ENCODE data around the gene CHD2. TPM values are rescaled to one million over a fixed set of nuclear protein-coding genes. Genes with fewer than 3 reads are reported as not detected.

Gene CHD2
- total RNA-seq, 1 donor from 2014 or later: 61.2 TPM

GRCh38 chr15:93066224-93066681 is 166.1 kb downstream of the CHD2 start:
- no peaks in the 10 kb centered on the region for H3K27me3 ChIP-seq
- no peaks in the 10 kb centered on the region for H3K9me3 ChIP-seq
- peak overlapping the region in 1 of 2 donors; percentile 10 for H3K4me3 ChIP-seq
- peaks cover 4 to 8% of the 10 kb centered on the region in 2 donors for H3K36me3 ChIP-seq
- no peak for DNase-seq (ENCODE audit: low spot score in 2 of 2)
- peaks cover 18 to 47% of the 10 kb centered on the region in 2 donors for H3K4me1 ChIP-seq
- peak overlapping the region; percentile 73 to 86 for H3K27ac ChIP-seq
- no peak for TF ChIP-seq CTCF (IDR thresholded peaks at IDR 0.05)
- intact Hi-C loops (cut with DNase I): no loop called here

- peak overlapping the region in 1 of 2 donors; percentile 38 for H3K4me3 ChIP-seq
- intact Hi-C loops (cut with DNase I): no loop called here
- no peak for DNase-seq (ENCODE audit: low spot score in 2 of 2)
- H3K27me3 ChIP-seq: no peaks in the 10 kb centered on the region
- H3K36me3 ChIP-seq: peaks cover 4 to 8% of the 10 kb centered on the region in 2 donors
- no peaks in the 10 kb centered on the region for H3K9me3 ChIP-seq
- no peak for TF ChIP-seq CTCF (IDR thresholded peaks at IDR 0.05)
- peaks cover 18 to 45% of the 10 kb centered on the region in 2 donors for H3K4me1 ChIP-seq
- peak overlapping the region; percentile 73 to 86 for H3K27ac ChIP-seq
Observed at GRCh38 chr15:93066834-93067648, 166.9 kb downstream of the CHD2 start.

- no peak for DNase-seq (ENCODE audit: low spot score in 2 of 2)
- Histone ChIP-seq H3K4me1 (peaks cover 18 to 45% of the 10 kb centered on the region in 2 donors), H3K27ac (peak overlapping the region; percentile 73 to 86), H3K36me3 (peaks cover 4 to 8% of the 10 kb centered on the region in 2 donors), H3K27me3 (no peaks in the 10 kb centered on the region), H3K9me3 (no peaks in the 10 kb centered on the region), H3K4me3 (peak overlapping the region in 1 of 2 donors; percentile 38)
- intact Hi-C loops (cut with DNase I): no loop called here
- TF ChIP-seq CTCF (IDR thresholded peaks at IDR 0.05): no peak
Observed at GRCh38 chr15:93067649-93068085, 167.5 kb downstream of the CHD2 start.

GRCh38 chr15:93068581-93069199 is 168.6 kb downstream of the CHD2 start:
- Histone ChIP-seq H3K4me1 (peaks cover 12 to 45% of the 10 kb centered on the region in 2 donors), H3K9me3 (no peaks in the 10 kb centered on the region), H3K27me3 (no peaks in the 10 kb centered on the region), H3K36me3 (peaks cover 4 to 8% of the 10 kb centered on the region in 2 donors), H3K4me3 (no peak overlapping the region), H3K27ac (peak overlapping the region; percentile 73 to 86)
- no peak for DNase-seq (ENCODE audit: low spot score in 2 of 2)
- no peak for TF ChIP-seq CTCF (IDR thresholded peaks at IDR 0.05)
- intact Hi-C loops (cut with DNase I): no loop called here

- Histone ChIP-seq H3K36me3 (peaks cover 4 to 8% of the 10 kb centered on the region in 2 donors), H3K27ac (peak overlapping the region; percentile 4 to 45), H3K9me3 (no peaks in the 10 kb centered on the region), H3K4me3 (peak overlapping the region; percentile 81 to 91), H3K27me3 (no peaks in the 10 kb centered on the region), H3K4me1 (peaks cover 12 to 36% of the 10 kb centered on the region in 2 donors)
- intact Hi-C loops (cut with DNase I): loop anchor here (5.0 to 10.0 kb wide), 3 partner anchors 247 to 1215 kb away; partner anchors contain the start of gene SLCO3A1
- no peak for DNase-seq (ENCODE audit: low spot score in 2 of 2)
- no peak for TF ChIP-seq CTCF (IDR thresholded peaks at IDR 0.05)
Observed at GRCh38 chr15:93070132-93070531, 170.0 kb downstream of the CHD2 start.
